HepG2 (cell line): Measurements from ENCODE around the gene ZNF629. TPM values are rescaled to one million over a fixed set of nuclear protein-coding genes. Genes with fewer than 3 reads are reported as not detected.

Experiments
- ARID3A ChIP-seq: IDR thresholded peaks from 2 replicates; pipeline ENCODE4 v1.6.1; 2012; ENCODE audit warnings: low read depth, low read length, improper control_type of control experiment
- ELF3 ChIP-seq: IDR thresholded peaks from 2 replicates; pipeline ENCODE4 v1.6.1; 2016; ENCODE audit warnings: missing genetic modification reagents, missing compliant biosample characterization
- FOXP1 ChIP-seq, 2 experiments: fragments of 450-650 bp in 1 of 2; IDR thresholded peaks; 2 replicates each; pipeline ENCODE4 v1.6.1; 2017 to 2018; ENCODE audit warnings: antibody characterized with exemption in 1 of 2
- GATAD1 ChIP-seq: IDR thresholded peaks from 2 replicates; pipeline ENCODE4 v1.6.1; 2016; ENCODE audit warnings: missing genetic modification reagents, missing compliant biosample characterization
- NCOA1 ChIP-seq: sonication (generic); formaldehyde crosslinking; IDR thresholded peaks from 2 replicates; pipeline ENCODE4 v1.9.0; 2021; ENCODE audit warnings: missing genetic modification reagents
- TAF15 ChIP-seq: fragments of 200-400 bp; formaldehyde crosslinking; IDR thresholded peaks from one replicate; pipeline ENCODE4 v1.6.1; 2018; ENCODE audit warnings: mild to moderate bottlenecking, low read depth, low read length; ENCODE audit not compliant: poor library complexity, severe bottlenecking
- TRAFD1 ChIP-seq: sonication (generic); formaldehyde crosslinking; IDR thresholded peaks from 2 replicates; pipeline ENCODE4 v1.5.1; 2020; ENCODE audit warnings: missing genetic modification reagents, mild to moderate bottlenecking, borderline replicate concordance
- ZBTB20 ChIP-seq: sonication (generic); formaldehyde crosslinking; IDR thresholded peaks from 2 replicates; pipeline ENCODE4 v1.8.1; 2023; ENCODE audit warnings: missing genetic modification reagents, low read depth, mild to moderate bottlenecking, borderline replicate concordance
- ZFYVE20 ChIP-seq: sonication (generic); formaldehyde crosslinking; IDR thresholded peaks from 2 replicates; pipeline ENCODE4 v1.8.0; 2023; ENCODE audit warnings: low read depth, mild to moderate bottlenecking, moderate library complexity, missing genetic modification reagents, borderline replicate concordance
- ZNF672 ChIP-seq: sonication (generic); formaldehyde crosslinking; IDR thresholded peaks from 2 replicates; pipeline ENCODE4 v1.8.1; 2022; ENCODE audit warnings: missing genetic modification reagents
- ZNF710 ChIP-seq: sonication (generic); formaldehyde crosslinking; IDR thresholded peaks from 2 replicates; pipeline ENCODE4 v1.5.0; 2020; ENCODE audit warnings: mild to moderate bottlenecking, missing genetic modification reagents, borderline replicate concordance
- ZNF879 ChIP-seq: sonication (generic); formaldehyde crosslinking; IDR thresholded peaks from 2 replicates; pipeline ENCODE4 v1.8.1; 2023; ENCODE audit warnings: missing genetic modification reagents
- ZNF883 ChIP-seq: sonication (generic); formaldehyde crosslinking; IDR thresholded peaks from 2 replicates; pipeline ENCODE4 v1.5.1; 2020; ENCODE audit warnings: mild to moderate bottlenecking, missing genetic modification reagents; ENCODE audit errors: not compliant biosample characterization
- polyA plus RNA-seq, 8 experiments: library from polyadenylated mRNA; depleted of rRNA in 3 of 8; stranded (reverse) in 7 of 8; unstranded in 1 of 8; fragments of >200 nt; fragmentation: Illumina TruSeq in 4 of 8; extraction: Trizol in 4 of 8; gene quantifications; 2 replicates each; pipeline versions ENCODE4 v1.2.1 to v1.2.3, GENCODE V29; 2011 to 2016; ENCODE audit warnings: low read depth in 4 of 8, missing spikeins in 1 of 8, mixed read lengths in 1 of 8; ENCODE audit not compliant: insufficient read depth in 1 of 8
- total RNA-seq, 5 experiments: library from RNA; depleted of rRNA; stranded (reverse); fragments of >200 nt; fragmentation: Illumina TruSeq; extraction: Trizol; gene quantifications; 2 replicates each; pipeline ENCODE4 v1.2.3, GENCODE V29; 2016; ENCODE audit warnings: low read depth in 1 of 5
- TF ChIP-seq, protein P1 (sequence below): sonication (generic); formaldehyde crosslinking; IDR thresholded peaks from 2 replicates; pipeline ENCODE4 v1.5.1; 2020; ENCODE audit warnings: mild to moderate bottlenecking, missing genetic modification reagents, borderline replicate concordance
- TF ChIP-seq, protein P2 (sequence below): sonication (generic); formaldehyde crosslinking; IDR thresholded peaks from 2 replicates; pipeline ENCODE4 v1.4.0; 2020; ENCODE audit warnings: missing genetic modification reagents

ZNF629 gene
- total and polyA plus RNA-seq, 2 of the 13 experiments (the other 11 are each of a cell fraction or from before 2014, with no cell fraction given), result 6.1 to 16.5 TPM

DNA sequence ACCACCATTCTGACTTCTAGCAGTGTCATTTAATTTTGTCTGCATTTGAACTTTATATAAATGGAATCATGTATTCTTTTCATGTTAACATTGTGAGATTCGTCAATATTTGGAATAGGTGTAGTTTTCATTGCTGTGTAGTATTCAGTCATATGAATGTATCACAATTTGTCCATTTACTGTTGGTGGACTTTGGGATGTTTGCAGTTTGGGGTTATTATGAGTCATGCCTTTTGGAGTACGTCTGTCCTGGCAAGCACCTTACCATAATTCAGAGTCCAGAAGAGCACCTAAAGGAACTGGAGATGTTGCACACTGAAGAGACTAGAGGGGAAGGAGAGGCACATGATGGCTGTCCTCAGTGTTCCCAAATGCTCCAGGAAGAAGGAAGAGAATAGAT, 41.9 kb downstream of the ZNF629 start (continued):
- TF ChIP-seq, protein P1, sequence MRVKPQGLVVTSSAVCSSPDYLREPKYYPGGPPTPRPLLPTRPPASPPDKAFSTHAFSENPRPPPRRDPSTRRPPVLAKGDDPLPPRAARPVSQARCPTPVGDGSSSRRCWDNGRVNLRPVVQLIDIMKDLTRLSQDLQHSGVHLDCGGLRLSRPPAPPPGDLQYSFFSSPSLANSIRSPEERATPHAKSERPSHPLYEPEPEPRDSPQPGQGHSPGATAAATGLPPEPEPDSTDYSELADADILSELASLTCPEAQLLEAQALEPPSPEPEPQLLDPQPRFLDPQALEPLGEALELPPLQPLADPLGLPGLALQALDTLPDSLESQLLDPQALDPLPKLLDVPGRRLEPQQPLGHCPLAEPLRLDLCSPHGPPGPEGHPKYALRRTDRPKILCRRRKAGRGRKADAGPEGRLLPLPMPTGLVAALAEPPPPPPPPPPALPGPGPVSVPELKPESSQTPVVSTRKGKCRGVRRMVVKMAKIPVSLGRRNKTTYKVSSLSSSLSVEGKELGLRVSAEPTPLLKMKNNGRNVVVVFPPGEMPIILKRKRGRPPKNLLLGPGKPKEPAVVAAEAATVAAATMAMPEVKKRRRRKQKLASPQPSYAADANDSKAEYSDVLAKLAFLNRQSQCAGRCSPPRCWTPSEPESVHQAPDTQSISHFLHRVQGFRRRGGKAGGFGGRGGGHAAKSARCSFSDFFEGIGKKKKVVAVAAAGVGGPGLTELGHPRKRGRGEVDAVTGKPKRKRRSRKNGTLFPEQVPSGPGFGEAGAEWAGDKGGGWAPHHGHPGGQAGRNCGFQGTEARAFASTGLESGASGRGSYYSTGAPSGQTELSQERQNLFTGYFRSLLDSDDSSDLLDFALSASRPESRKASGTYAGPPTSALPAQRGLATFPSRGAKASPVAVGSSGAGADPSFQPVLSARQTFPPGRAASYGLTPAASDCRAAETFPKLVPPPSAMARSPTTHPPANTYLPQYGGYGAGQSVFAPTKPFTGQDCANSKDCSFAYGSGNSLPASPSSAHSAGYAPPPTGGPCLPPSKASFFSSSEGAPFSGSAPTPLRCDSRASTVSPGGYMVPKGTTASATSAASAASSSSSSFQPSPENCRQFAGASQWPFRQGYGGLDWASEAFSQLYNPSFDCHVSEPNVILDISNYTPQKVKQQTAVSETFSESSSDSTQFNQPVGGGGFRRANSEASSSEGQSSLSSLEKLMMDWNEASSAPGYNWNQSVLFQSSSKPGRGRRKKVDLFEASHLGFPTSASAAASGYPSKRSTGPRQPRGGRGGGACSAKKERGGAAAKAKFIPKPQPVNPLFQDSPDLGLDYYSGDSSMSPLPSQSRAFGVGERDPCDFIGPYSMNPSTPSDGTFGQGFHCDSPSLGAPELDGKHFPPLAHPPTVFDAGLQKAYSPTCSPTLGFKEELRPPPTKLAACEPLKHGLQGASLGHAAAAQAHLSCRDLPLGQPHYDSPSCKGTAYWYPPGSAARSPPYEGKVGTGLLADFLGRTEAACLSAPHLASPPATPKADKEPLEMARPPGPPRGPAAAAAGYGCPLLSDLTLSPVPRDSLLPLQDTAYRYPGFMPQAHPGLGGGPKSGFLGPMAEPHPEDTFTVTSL, result peak; percentile 27; the same call in 1 of the 2 replicates
- TF ChIP-seq ZNF879 (CRISPR knock-in tag) (no peak), FOXP1 (IDR thresholded peaks at IDR 0.05) (no peak), FOXP1 (CRISPR knock-in tag; IDR thresholded peaks at IDR 0.05) (no peak), NCOA1 (no peak), ZNF710 (no peak), TAF15 (no peak), ZNF883 (CRISPR knock-in tag) (no peak), ARID3A (peak; percentile 77), ZFYVE20 (no peak), TRAFD1 (no peak), ZBTB20 (no peak), ZNF672 (CRISPR knock-in tag) (no peak), ELF3 (CRISPR knock-in tag) (peak; percentile 43; the same call in 1 of the 2 replicates), GATAD1 (CRISPR knock-in tag) (peak; percentile 30; the same call in 1 of the 2 replicates)
- TF ChIP-seq, protein P2, sequence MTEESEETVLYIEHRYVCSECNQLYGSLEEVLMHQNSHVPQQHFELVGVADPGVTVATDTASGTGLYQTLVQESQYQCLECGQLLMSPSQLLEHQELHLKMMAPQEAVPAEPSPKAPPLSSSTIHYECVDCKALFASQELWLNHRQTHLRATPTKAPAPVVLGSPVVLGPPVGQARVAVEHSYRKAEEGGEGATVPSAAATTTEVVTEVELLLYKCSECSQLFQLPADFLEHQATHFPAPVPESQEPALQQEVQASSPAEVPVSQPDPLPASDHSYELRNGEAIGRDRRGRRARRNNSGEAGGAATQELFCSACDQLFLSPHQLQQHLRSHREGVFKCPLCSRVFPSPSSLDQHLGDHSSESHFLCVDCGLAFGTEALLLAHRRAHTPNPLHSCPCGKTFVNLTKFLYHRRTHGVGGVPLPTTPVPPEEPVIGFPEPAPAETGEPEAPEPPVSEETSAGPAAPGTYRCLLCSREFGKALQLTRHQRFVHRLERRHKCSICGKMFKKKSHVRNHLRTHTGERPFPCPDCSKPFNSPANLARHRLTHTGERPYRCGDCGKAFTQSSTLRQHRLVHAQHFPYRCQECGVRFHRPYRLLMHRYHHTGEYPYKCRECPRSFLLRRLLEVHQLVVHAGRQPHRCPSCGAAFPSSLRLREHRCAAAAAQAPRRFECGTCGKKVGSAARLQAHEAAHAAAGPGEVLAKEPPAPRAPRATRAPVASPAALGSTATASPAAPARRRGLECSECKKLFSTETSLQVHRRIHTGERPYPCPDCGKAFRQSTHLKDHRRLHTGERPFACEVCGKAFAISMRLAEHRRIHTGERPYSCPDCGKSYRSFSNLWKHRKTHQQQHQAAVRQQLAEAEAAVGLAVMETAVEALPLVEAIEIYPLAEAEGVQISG (CRISPR knock-in tag), result no peak
